Mesenchymal stem cell (in vitro differentiated cells and primary cell): ENCODE results near the gene WSCD1.

Experiments
- DNase-seq: peaks from one replicate; pipeline ENCODE4 v3.0.0-alpha.2; 2013
- H2AFZ ChIP-seq: one replicate; pipeline ENCODE4 v1.6.1; 2013; ENCODE audit warnings: low read depth, mild to moderate bottlenecking, control low read depth, inconsistent platforms, low read length, moderate library complexity
- H2AK5ac ChIP-seq: 2 replicates; pipeline ENCODE4 v1.6.1; 2013; ENCODE audit warnings: low read length, moderate library complexity, mild to moderate bottlenecking, inconsistent platforms; ENCODE audit not compliant: severe bottlenecking
- H2BK120ac ChIP-seq: one replicate; pipeline ENCODE4 v1.6.1; 2013; ENCODE audit warnings: low read depth, mild to moderate bottlenecking, inconsistent platforms, low read length, moderate library complexity
- H2BK12ac ChIP-seq, 2 experiments: one replicate each; pipeline ENCODE4 v1.6.1; 2013; ENCODE audit warnings: inconsistent platforms in 2 of 2, low read length in 2 of 2, mild to moderate bottlenecking in 2 of 2, moderate library complexity in 2 of 2, control low read depth in 1 of 2
- H2BK15ac ChIP-seq: one replicate; pipeline ENCODE4 v1.6.1; 2013; ENCODE audit warnings: mild to moderate bottlenecking, low read depth, inconsistent platforms; ENCODE audit not compliant: poor library complexity, severe bottlenecking
- H2BK5ac ChIP-seq: 2 replicates; pipeline ENCODE4 v1.6.1; 2013; ENCODE audit warnings: low read depth, mild to moderate bottlenecking, low read length, control low read depth, inconsistent platforms; ENCODE audit not compliant: poor library complexity, severe bottlenecking
- H3K14ac ChIP-seq, 2 experiments: one replicate each; pipeline ENCODE4 v1.6.1; 2013; ENCODE audit warnings: inconsistent platforms in 2 of 2, low read length in 2 of 2, control low read depth in 1 of 2, mild to moderate bottlenecking in 1 of 2, moderate library complexity in 1 of 2
- H3K18ac ChIP-seq, 2 experiments: one replicate each; pipeline ENCODE4 v1.6.1; 2013; ENCODE audit warnings: inconsistent platforms in 2 of 2, low read length in 2 of 2, control low read depth in 1 of 2, low read depth in 1 of 2, mild to moderate bottlenecking in 1 of 2
- H3K23ac ChIP-seq, 2 experiments: one replicate each; pipeline ENCODE4 v1.6.1; 2013; ENCODE audit warnings: inconsistent platforms in 2 of 2, low read length in 2 of 2, mild to moderate bottlenecking in 2 of 2, moderate library complexity in 2 of 2, control low read depth in 1 of 2
- H3K27ac ChIP-seq: 2 replicates; pipeline ENCODE4 v1.5.1; 2013; ENCODE audit warnings: mild to moderate bottlenecking, moderate library complexity, low read length, control low read depth, inconsistent platforms; ENCODE audit not compliant: poor library complexity, severe bottlenecking
- H3K27me3 ChIP-seq, 2 experiments: 2 replicates each; pipeline versions ENCODE4 v1.6.1 to v1.7.0; 2013; ENCODE audit warnings: low read length in 2 of 2, mild to moderate bottlenecking in 2 of 2, moderate library complexity in 2 of 2, control low read depth in 1 of 2, inconsistent platforms in 1 of 2; ENCODE audit not compliant: control insufficient read depth in 1 of 2, insufficient read depth in 1 of 2
- H3K36me3 ChIP-seq, 2 experiments: 2 replicates each; pipeline versions ENCODE4 v1.6.1 to v1.7.0; 2013; ENCODE audit warnings: low read length in 2 of 2, control low read depth in 1 of 2, inconsistent platforms in 1 of 2, low read depth in 1 of 2, mild to moderate bottlenecking in 1 of 2; ENCODE audit not compliant: insufficient read depth in 2 of 2, control insufficient read depth in 1 of 2
- H3K4ac ChIP-seq, 2 experiments: one replicate each; pipeline ENCODE4 v1.6.1; 2013; ENCODE audit warnings: inconsistent platforms in 2 of 2, low read length in 2 of 2, mild to moderate bottlenecking in 2 of 2, moderate library complexity in 2 of 2, control low read depth in 1 of 2, low read depth in 1 of 2
- H3K4me1 ChIP-seq: 2 replicates; pipeline ENCODE4 v1.6.1; 2013; ENCODE audit warnings: low read depth, low read length, control low read depth; ENCODE audit not compliant: control insufficient read depth, insufficient read depth
- H3K4me2 ChIP-seq: 2 replicates; pipeline ENCODE4 v1.6.1; 2013; ENCODE audit warnings: low read length, mild to moderate bottlenecking, inconsistent platforms; ENCODE audit not compliant: poor library complexity, severe bottlenecking
- H3K4me3 ChIP-seq, 2 experiments: 2 replicates each; pipeline versions ENCODE4 v1.5.1 to v1.7.0; 2013; ENCODE audit warnings: low read length in 2 of 2, mild to moderate bottlenecking in 2 of 2, control low read depth in 1 of 2, low read depth in 1 of 2; ENCODE audit not compliant: insufficient read depth in 1 of 2
- H3K79me1 ChIP-seq: replicated peaks from 2 replicates; pipeline ENCODE4 v1.6.1; 2013; ENCODE audit warnings: mild to moderate bottlenecking, control low read depth, low read length, inconsistent platforms; ENCODE audit not compliant: poor library complexity, severe bottlenecking
- H3K9ac ChIP-seq: 2 replicates; pipeline ENCODE4 v1.7.0; 2013; ENCODE audit warnings: mild to moderate bottlenecking, low read length, moderate library complexity
- H3K9me3 ChIP-seq: 2 replicates; pipeline ENCODE4 v1.7.0; 2013; ENCODE audit warnings: mild to moderate bottlenecking, low read length; ENCODE audit not compliant: control insufficient read depth
- H4K8ac ChIP-seq: one replicate; pipeline ENCODE4 v1.6.1; 2013; ENCODE audit warnings: inconsistent platforms, mild to moderate bottlenecking, low read length, moderate library complexity
- H4K91ac ChIP-seq: one replicate; pipeline ENCODE4 v1.6.1; 2013; ENCODE audit warnings: mild to moderate bottlenecking, low read length, inconsistent platforms
- WGBS: methylation state at CpG from one replicate; pipeline ENCODE4 v1.1.7; 2013; ENCODE audit warnings: mixed read lengths; 5-methylcytosine and 5-hydroxymethylcytosine counted together

Gene WSCD1

DNA sequence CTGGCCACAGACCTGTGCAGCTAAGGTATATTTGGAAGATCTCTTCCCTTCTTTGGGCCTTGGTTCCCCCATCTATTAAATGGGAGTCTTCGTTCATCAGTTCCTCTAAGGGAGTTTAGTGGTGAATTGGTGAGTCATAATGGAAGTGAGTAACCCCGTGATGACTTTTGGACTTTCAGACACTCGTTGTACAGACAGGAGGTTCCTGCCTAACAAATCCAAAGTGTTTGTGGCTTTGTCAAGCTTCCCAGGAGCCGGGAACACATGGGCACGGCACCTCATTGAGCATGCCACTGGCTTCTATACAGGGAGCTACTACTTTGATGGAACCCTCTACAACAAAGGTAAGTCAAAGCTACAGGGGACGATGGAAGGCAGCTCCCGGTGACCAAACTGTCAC, 40.4 kb downstream of the WSCD1 start:
- Histone ChIP-seq H2BK120ac (no peak overlapping the region), H3K27ac (no peak overlapping the region), H4K91ac (no peak overlapping the region), H2BK5ac (no peak overlapping the region), H3K9me3 (peaks cover 3% of the 10 kb centered on the region), H2AFZ (no peak overlapping the region), H2AK5ac (no peak overlapping the region), H3K9ac (no peak overlapping the region), H3K4me1 (no peaks in the 10 kb centered on the region), H3K4me2 (no peak overlapping the region), H3K79me1 (no peaks in the 10 kb centered on the region), H3K4me3 (no peak overlapping the region), H3K4ac (no peak overlapping the region), H2BK15ac (no peak overlapping the region), H4K8ac (no peak overlapping the region), H3K18ac (no peak overlapping the region), H2BK12ac (no peak overlapping the region), H3K36me3 (no peaks in the 10 kb centered on the region), H3K27me3 (peaks cover 0 to 2% of the 10 kb centered on the region in 2 experiments), H3K23ac (no peak overlapping the region), H3K14ac (no peak overlapping the region)
- DNase-seq, result peak; percentile 4
- 61% methylated on average over 7 of the region's 7 CpGs for WGBS

DNA sequence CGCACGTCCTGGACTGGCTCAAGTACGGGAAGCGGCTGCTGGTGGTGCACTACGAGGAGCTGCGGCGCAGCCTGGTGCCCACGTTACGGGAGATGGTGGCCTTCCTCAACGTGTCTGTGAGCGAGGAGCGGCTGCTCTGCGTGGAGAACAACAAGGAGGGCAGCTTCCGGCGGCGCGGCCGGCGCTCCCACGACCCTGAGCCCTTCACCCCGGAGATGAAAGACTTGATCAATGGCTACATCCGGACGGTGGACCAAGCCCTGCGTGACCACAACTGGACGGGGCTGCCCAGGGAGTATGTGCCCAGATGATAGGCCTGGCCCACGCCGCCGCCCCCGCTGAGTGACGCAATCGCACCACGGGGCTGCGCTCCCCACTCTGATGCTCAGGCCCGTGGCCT, 50.2 kb downstream of the WSCD1 start:
- no peak for DNase-seq
- H3K14ac ChIP-seq, result peak overlapping the region in 1 of 2 experiments; percentile 36
- H3K23ac ChIP-seq, result no peak overlapping the region
- H3K18ac ChIP-seq, result no peak overlapping the region
- no peak overlapping the region for H2BK12ac ChIP-seq
- H2AK5ac ChIP-seq, result no peak overlapping the region
- H2BK5ac ChIP-seq, result no peak overlapping the region
- no peak overlapping the region for H3K27ac ChIP-seq
- 96% methylated on average over 34 of the region's 34 CpGs for WGBS
- no peaks in the 10 kb centered on the region for H3K27me3 ChIP-seq
- no peak overlapping the region for H4K8ac ChIP-seq
- no peak overlapping the region for H2BK15ac ChIP-seq
- no peaks in the 10 kb centered on the region for H3K79me1 ChIP-seq
- H2AFZ ChIP-seq, result no peak overlapping the region
- H3K36me3 ChIP-seq, result no peaks in the 10 kb centered on the region
- H3K9me3 ChIP-seq, result peaks cover 15% of the 10 kb centered on the region
- H4K91ac ChIP-seq, result no peak overlapping the region
- H3K4me1 ChIP-seq, result no peaks in the 10 kb centered on the region
- H3K4me3 ChIP-seq, result no peak overlapping the region
- no peak overlapping the region for H3K4ac ChIP-seq
- no peak overlapping the region for H3K4me2 ChIP-seq
- H2BK120ac ChIP-seq, result no peak overlapping the region
- no peak overlapping the region for H3K9ac ChIP-seq

DNA sequence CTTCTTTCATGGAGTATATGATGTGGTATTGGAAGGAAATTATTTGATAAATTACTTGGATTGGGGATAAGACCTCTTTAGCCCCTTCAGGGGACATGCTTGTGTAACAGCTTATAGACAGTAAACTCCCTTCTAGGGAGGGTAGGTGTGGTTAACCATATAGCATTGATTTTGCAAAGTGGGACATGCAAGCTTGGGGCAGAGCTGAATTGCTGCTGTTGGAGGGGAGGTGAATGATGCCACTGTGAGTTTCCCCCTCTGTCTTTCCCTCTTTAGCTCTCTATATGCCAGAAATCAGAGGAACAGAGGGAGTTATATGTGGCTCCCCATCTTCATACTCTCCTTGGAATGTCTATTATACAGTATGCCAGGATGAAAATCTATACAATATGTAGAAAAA, 54.7 kb downstream of the WSCD1 start:
- no peak overlapping the region for H2BK120ac ChIP-seq
- H3K27ac ChIP-seq, result no peak overlapping the region
- no peak for DNase-seq
- no peak overlapping the region for H2BK5ac ChIP-seq
- no peak overlapping the region for H3K9ac ChIP-seq
- H3K4ac ChIP-seq, result no peak overlapping the region
- H3K4me2 ChIP-seq, result no peak overlapping the region
- no peak overlapping the region for H2AFZ ChIP-seq
- H3K4me3 ChIP-seq, result no peak overlapping the region
- H3K23ac ChIP-seq, result no peak overlapping the region
- no peak overlapping the region for H2BK15ac ChIP-seq
- H4K8ac ChIP-seq, result no peak overlapping the region
- H3K4me1 ChIP-seq, result no peaks in the 10 kb centered on the region
- H3K14ac ChIP-seq, result no peak overlapping the region
- H4K91ac ChIP-seq, result no peak overlapping the region
- no peak overlapping the region for H2BK12ac ChIP-seq
- H3K27me3 ChIP-seq, result peaks cover 0 to 3% of the 10 kb centered on the region in 2 experiments
- H3K9me3 ChIP-seq, result peaks cover 20% of the 10 kb centered on the region
- no peaks in the 10 kb centered on the region for H3K36me3 ChIP-seq
- H2AK5ac ChIP-seq, result no peak overlapping the region
- H3K79me1 ChIP-seq, result no peaks in the 10 kb centered on the region
- H3K18ac ChIP-seq, result no peak overlapping the region

DNA sequence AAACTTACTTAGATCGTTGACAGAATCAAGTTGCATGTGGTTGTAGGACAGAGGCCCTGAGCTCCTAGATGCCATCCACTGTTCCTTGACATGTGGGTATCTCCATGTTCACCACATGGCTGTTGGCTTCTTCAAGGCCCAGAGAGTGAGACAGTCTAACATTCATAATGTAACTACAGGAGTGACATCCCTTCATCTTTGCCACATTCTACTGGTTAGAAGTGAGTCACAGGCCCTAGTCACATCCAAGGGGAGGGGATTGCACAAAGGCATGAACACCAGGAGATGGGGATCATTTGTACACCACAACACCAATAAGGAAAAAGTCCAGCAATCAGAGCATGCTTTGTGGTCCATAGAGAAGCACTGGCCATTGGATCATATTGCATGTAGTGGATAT, 56.6 kb downstream of the WSCD1 start:
- Histone ChIP-seq H3K79me1 (no peaks in the 10 kb centered on the region), H2BK15ac (no peak overlapping the region), H2BK120ac (no peak overlapping the region), H2BK5ac (no peak overlapping the region), H2AFZ (no peak overlapping the region), H3K36me3 (no peaks in the 10 kb centered on the region), H3K4me3 (no peak overlapping the region), H4K8ac (no peak overlapping the region), H3K27ac (no peak overlapping the region), H3K9me3 (peaks cover 20% of the 10 kb centered on the region), H3K4me1 (no peaks in the 10 kb centered on the region), H2BK12ac (no peak overlapping the region), H3K27me3 (peaks cover 0 to 6% of the 10 kb centered on the region in 2 experiments), H3K14ac (no peak overlapping the region), H2AK5ac (no peak overlapping the region), H3K4me2 (no peak overlapping the region), H3K18ac (no peak overlapping the region), H4K91ac (no peak overlapping the region), H3K23ac (no peak overlapping the region), H3K9ac (no peak overlapping the region), H3K4ac (no peak overlapping the region)
- WGBS, result 85% methylated on average over 1 of the region's 1 CpG
- DNase-seq, result no peak
